HEK293T (cell line): ENCODE results near the gene MAT1A.

Experiments
- BHLHE40 ChIP-seq: fragments of 450-650 bp; IDR thresholded peaks from 2 replicates; pipeline ENCODE4 v1.6.1; 2016; ENCODE audit warnings: mild to moderate bottlenecking, moderate library complexity, borderline replicate concordance
- CTBP1 ChIP-seq: fragments of 450-650 bp; IDR thresholded peaks from 2 replicates; pipeline ENCODE4 v1.6.1; 2016; ENCODE audit warnings: borderline replicate concordance
- ELF4 ChIP-seq: fragments of 450-650 bp; IDR thresholded peaks from 2 replicates; pipeline ENCODE4 v1.6.1; 2017; ENCODE audit warnings: antibody characterized with exemption
- FOXA1 ChIP-seq: fragments of 450-650 bp; IDR thresholded peaks from 2 replicates; pipeline ENCODE4 v1.6.1; 2016; ENCODE audit warnings: mild to moderate bottlenecking
- FOXK2 ChIP-seq: fragments of 450-650 bp; IDR thresholded peaks from 2 replicates; pipeline ENCODE4 v1.6.1; 2016; ENCODE audit warnings: mild to moderate bottlenecking
- NFRKB ChIP-seq: fragments of 450-650 bp; IDR thresholded peaks from 2 replicates; pipeline ENCODE4 v1.6.1; 2016; ENCODE audit warnings: mild to moderate bottlenecking, moderate library complexity
- SP1 ChIP-seq: fragments of 450-650 bp; IDR thresholded peaks from 2 replicates; pipeline ENCODE4 v1.6.1; 2017
- ZNF384 ChIP-seq: fragments of 450-650 bp; IDR thresholded peaks from 2 replicates; pipeline ENCODE4 v1.6.1; 2016
- TF ChIP-seq, protein P1 (sequence below): fragments of 450-650 bp; IDR thresholded peaks from 2 replicates; pipeline ENCODE4 v1.6.1; 2016

DNA sequence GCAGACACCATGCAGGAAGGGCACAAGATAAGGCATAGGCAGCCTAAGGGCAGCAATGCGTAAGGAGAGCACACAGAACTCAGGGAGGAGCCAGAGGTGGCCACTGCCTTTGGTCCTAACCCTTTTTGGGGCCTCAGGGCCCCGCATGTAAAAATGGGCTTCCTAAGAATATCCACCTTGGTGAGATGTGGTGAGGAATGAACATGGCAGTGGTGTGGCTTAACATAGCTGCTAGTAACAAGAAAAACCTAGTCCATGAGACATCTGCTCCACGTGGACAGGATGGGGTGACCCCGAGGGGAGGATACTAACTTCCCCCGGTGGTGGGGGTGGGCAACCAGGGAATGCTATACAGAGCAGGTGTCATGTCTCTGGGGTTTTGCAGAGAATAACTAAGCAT lies 18.0 kb downstream of the MAT1A start:
- no peak for TF ChIP-seq ZNF384
- TF ChIP-seq SP1: no peak
- TF ChIP-seq, protein P1, sequence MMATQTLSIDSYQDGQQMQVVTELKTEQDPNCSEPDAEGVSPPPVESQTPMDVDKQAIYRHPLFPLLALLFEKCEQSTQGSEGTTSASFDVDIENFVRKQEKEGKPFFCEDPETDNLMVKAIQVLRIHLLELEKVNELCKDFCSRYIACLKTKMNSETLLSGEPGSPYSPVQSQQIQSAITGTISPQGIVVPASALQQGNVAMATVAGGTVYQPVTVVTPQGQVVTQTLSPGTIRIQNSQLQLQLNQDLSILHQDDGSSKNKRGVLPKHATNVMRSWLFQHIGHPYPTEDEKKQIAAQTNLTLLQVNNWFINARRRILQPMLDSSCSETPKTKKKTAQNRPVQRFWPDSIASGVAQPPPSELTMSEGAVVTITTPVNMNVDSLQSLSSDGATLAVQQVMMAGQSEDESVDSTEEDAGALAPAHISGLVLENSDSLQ: no peak
- TF ChIP-seq NFRKB: no peak
- TF ChIP-seq BHLHE40: no peak
- no peak for TF ChIP-seq FOXA1
- TF ChIP-seq ELF4: no peak
- no peak for TF ChIP-seq FOXK2
- TF ChIP-seq CTBP1: no peak
